ENCODE measurements around the gene TTC23.
"Not testable (repeated sequence)": the region's sequence is repeated elsewhere in the genome, so short reads cannot be mapped to it uniquely, and the experiment has no call there.

TTC23 gene

GRCh38 chr15:99118258-99118632 is 131.1 kb downstream of the TTC23 start:
- DNase-seq, result no peak

GRCh38 chr15:99117563-99118257 is 131.7 kb downstream of the TTC23 start:
- DNase-seq, result no peak

GRCh38 chr15:99117111-99117510 is 132.3 kb downstream of the TTC23 start:
- DNase-seq, result no peak

- no peak for DNase-seq
Observed at GRCh38 chr15:99115300-99116215, 133.8 kb downstream of the TTC23 start.

- no peak for DNase-seq
Observed at GRCh38 chr15:99114511-99115299, 134.7 kb downstream of the TTC23 start.

GRCh38 chr15:99113547-99114271 is 135.7 kb downstream of the TTC23 start:
- DNase-seq, result no peak

GRCh38 chr15:99111641-99112040 is 137.7 kb downstream of the TTC23 start:
- DNase-seq, result not testable (repeated sequence)

GRCh38 chr15:99110581-99111320 is 138.6 kb downstream of the TTC23 start:
- no peak for DNase-seq

- no peak for DNase-seq
Observed at GRCh38 chr15:99110093-99110492, 139.3 kb downstream of the TTC23 start.

- DNase-seq, result no peak
Observed at GRCh38 chr15:99109555-99110021, 139.8 kb downstream of the TTC23 start.

- DNase-seq, result no peak
Observed at GRCh38 chr15:99108993-99109392, 140.4 kb downstream of the TTC23 start.

- no peak for DNase-seq
Observed at GRCh38 chr15:99106417-99107220, 142.8 kb downstream of the TTC23 start.

- DNase-seq, result peak; percentile 22 to 62 (median 39)
Observed at GRCh38 chr15:99105514-99106341, 143.7 kb downstream of the TTC23 start.

GRCh38 chr15:99104788-99105513 is 144.4 kb downstream of the TTC23 start, which contains the start of gene SYNM:
SYNM (plus strand) TSS chr15:99105080; CDS start chr15:99105200, 120 bp downstream.
- peak; percentile 68 to 90 (median 79) for DNase-seq

- DNase-seq, result no peak
Observed at GRCh38 chr15:99103279-99103678, 146.1 kb downstream of the TTC23 start.

GRCh38 chr15:99102332-99103235 is 146.8 kb downstream of the TTC23 start:
- no peak for DNase-seq

- DNase-seq, result no peak
Observed at GRCh38 chr15:99101501-99101900, 147.9 kb downstream of the TTC23 start.
